ENCODE data around the gene SLC7A14. TPM values are rescaled to one million over a fixed set of nuclear protein-coding genes. Genes with fewer than 3 reads are reported as not detected.

Gene SLC7A14
- total and polyA plus RNA-seq, 10 of the 15 experiments (the other 5 are each of a cell fraction or from before 2014, with no cell fraction given): not detected

DNA sequence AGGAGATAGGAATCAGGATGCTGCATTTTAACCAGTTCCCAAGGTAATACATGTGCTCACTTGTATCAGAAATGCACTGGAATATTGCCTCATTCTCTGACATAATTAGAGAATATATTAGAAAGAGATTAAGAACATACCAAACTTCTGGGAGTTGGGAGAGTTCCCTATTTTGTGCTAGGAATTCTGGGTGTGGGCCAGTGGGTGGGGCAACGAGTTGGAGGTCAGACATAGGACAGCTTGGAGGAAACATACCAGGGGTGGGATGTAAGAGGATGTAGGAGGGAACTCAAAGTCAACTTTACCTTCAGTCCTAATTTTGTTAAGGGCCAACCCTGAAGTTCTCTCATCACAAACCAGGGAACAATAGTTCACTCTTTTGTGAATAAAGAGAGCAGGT, 83.6 kb downstream of the SLC7A14 start (continued):
- no peak for TF ChIP-seq REST (IDR thresholded peaks at IDR 0.05; ENCODE audit: low read depth, low read length)
- no peak for TF ChIP-seq SMAD1 (IDR thresholded peaks at IDR 0.05; ENCODE audit: low read depth, partially characterized antibody)
- TF ChIP-seq NR2C2 (IDR thresholded peaks at IDR 0.05; ENCODE audit: borderline replicate concordance, control insufficient read depth, insufficient read length, low read depth): no peak
- TF ChIP-seq CREM (IDR thresholded peaks at IDR 0.05; ENCODE audit: low read depth): no peak

DNA sequence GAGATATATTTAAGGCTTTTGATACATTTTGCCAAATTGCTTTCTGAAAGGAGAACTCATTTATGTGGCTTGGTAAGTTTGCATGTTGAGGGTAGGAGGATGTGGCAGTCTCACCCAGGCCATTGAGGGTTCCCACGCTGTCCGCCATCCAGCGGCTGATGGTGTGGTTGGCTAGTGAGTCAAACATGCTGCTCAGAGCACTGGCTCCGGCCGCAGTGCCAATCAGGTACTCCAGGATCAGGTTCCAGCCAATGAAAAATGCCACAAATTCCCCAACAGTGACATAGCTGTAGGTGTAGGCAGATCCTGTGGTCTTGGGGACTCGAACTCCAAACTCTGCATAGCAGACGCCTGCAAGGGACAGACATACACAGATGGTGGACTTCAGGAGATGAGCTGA, 84.9 kb downstream of the SLC7A14 start:
- H3K4me3 ChIP-seq: no peak overlapping the region
- no peaks in the 10 kb centered on the region for H3K36me3 ChIP-seq (ENCODE audit: control insufficient read depth in 2 of 2, insufficient read depth in 2 of 2, low read length in 1 of 2)
- DNase-seq (ENCODE audit: low read depth, low spot score) (no peak), ATAC-seq (0 out of 3 replicates have a peak, but pooled peaks have one; percentile 26), FAIRE-seq (no peak)
- intact Hi-C loops (cut with micrococcal nuclease; ENCODE audit: unreplicated experiment) (no loop called here), in situ Hi-C loops (cut with MboI) (no loop called here)
- no peak overlapping the region for H3K27ac ChIP-seq (ENCODE audit: control insufficient read depth, insufficient read depth)
- RAD21 ChIA-PET (ENCODE audit: unreplicated experiment): no interaction called here
- POLR2A ChIA-PET: no interaction called here
- H3K4me2 ChIP-seq (ENCODE audit: control insufficient read depth, insufficient read depth): no peak overlapping the region
- 0% methylated on average over 7 of the region's 7 CpGs for WGBS (ENCODE audit: insufficient coverage, insufficient replicate concordance, low lambda C conversion rate, missing lambda C conversion rate)
- no peaks in the 10 kb centered on the region for H3K4me1 ChIP-seq (ENCODE audit: control insufficient read depth, insufficient read depth, low read length)
- peaks cover 0 to 2% of the 10 kb centered on the region in 2 experiments; a peak in 1 of 4 replicates for H3K27me3 ChIP-seq (replicated peaks in 1 of 2; ENCODE audit: control insufficient read depth in 2 of 2, insufficient read depth in 2 of 2, low read length in 1 of 2)
- CTCF ChIA-PET: interaction anchor here (1.2 to 2.0 kb wide), 2 partner anchors 9 to 87 kb away, joined by 3 to 10 read pairs; no protein-coding TSS in a partner anchor
- H2AFZ ChIP-seq (ENCODE audit: control insufficient read depth, low read depth, low read length): no peak overlapping the region
- no peaks in the 10 kb centered on the region for H3K9me3 ChIP-seq (replicated peaks; ENCODE audit: control insufficient read depth, insufficient read depth, low read length)
- SMC1A ChIA-PET (ENCODE audit: uncharacterized antibody, unreplicated experiment): no interaction called here
- H3K79me2 ChIP-seq (ENCODE audit: control insufficient read depth, insufficient read depth, low read length): no peaks in the 10 kb centered on the region
- H3K9ac ChIP-seq (ENCODE audit: control insufficient read depth, insufficient read depth, low read length): no peak overlapping the region
- BruUV-seq (replicated peaks): no TSS peak
- H4K20me1 ChIP-seq (ENCODE audit: control insufficient read depth, insufficient read depth): no peaks in the 10 kb centered on the region
- TF ChIP-seq, protein P1, sequence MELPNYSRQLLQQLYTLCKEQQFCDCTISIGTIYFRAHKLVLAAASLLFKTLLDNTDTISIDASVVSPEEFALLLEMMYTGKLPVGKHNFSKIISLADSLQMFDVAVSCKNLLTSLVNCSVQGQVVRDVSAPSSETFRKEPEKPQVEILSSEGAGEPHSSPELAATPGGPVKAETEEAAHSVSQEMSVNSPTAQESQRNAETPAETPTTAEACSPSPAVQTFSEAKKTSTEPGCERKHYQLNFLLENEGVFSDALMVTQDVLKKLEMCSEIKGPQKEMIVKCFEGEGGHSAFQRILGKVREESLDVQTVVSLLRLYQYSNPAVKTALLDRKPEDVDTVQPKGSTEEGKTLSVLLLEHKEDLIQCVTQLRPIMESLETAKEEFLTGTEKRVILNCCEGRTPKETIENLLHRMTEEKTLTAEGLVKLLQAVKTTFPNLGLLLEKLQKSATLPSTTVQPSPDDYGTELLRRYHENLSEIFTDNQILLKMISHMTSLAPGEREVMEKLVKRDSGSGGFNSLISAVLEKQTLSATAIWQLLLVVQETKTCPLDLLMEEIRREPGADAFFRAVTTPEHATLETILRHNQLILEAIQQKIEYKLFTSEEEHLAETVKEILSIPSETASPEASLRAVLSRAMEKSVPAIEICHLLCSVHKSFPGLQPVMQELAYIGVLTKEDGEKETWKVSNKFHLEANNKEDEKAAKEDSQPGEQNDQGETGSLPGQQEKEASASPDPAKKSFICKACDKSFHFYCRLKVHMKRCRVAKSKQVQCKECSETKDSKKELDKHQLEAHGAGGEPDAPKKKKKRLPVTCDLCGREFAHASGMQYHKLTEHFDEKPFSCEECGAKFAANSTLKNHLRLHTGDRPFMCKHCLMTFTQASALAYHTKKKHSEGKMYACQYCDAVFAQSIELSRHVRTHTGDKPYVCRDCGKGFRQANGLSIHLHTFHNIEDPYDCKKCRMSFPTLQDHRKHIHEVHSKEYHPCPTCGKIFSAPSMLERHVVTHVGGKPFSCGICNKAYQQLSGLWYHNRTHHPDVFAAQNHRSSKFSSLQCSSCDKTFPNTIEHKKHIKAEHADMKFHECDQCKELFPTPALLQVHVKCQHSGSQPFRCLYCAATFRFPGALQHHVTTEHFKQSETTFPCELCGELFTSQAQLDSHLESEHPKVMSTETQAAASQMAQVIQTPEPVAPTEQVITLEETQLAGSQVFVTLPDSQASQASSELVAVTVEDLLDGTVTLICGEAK (IDR thresholded peaks at IDR 0.05; ENCODE audit: borderline replicate concordance): no peak
- TF ChIP-seq ATF2 (IDR thresholded peaks at IDR 0.05; ENCODE audit: low read length) (no peak), LARP7 (IDR thresholded peaks at IDR 0.05) (no peak), NFXL1 (IDR thresholded peaks at IDR 0.05; ENCODE audit: borderline replicate concordance) (no peak)
